Activated CD4-positive, alpha-beta T cell treated with anti-CD3 and anti-CD28 coated beads, Interleukin-2, amount 50 U/mL, for 16 hours (primary cell): ENCODE measurements around the gene QRFP.

Experiments used
- DNase-seq: peaks from one replicate; pipeline ENCODE4 v3.0.0-alpha.2; 2020

Gene QRFP

DNA sequence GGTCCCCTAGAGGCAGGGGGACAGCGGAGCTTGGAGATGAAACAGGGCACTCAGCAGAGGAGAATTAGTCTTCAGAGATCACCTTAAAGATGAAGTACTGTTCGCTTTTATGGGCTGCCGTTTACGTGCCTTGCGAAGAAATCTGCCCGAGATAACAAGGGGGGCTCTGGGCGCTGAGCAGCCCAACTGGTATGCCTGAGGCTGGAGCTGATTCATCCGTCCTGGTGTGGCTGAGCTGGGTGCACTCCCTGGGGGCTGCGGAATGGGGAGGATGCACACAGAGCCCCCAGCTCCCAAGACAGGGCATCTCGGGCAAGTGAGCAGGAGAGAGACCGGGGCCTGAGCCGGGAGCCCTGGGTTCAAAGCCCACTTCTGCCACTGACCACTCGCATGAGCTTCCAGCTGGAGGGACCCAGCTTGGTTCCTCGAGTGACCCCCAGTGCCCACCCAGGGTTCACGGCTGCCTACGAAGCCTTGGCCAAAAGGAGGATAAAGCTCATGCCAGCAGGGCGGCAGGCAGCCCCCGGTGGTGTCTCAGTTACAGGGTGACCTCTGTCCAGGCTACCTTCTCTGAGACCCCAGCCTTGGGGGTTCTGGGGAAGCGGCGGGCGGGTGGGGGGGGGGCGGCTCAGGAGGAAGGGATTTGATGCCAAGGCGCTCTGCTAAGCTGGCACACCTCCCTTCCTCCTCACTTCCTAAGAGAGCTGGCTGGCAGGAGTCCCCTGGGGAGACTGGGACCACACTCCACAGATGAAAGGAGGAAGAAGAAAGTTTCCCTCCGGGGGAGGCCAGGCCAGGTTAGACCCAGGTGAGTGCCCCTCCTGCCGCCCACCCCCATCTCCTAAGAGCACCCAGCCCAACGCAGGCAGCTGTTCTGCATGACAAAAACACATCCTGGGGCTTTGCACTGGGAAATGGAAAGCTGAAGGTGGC lies 36.8 kb upstream of the QRFP start:
- DNase-seq = no peak

DNA sequence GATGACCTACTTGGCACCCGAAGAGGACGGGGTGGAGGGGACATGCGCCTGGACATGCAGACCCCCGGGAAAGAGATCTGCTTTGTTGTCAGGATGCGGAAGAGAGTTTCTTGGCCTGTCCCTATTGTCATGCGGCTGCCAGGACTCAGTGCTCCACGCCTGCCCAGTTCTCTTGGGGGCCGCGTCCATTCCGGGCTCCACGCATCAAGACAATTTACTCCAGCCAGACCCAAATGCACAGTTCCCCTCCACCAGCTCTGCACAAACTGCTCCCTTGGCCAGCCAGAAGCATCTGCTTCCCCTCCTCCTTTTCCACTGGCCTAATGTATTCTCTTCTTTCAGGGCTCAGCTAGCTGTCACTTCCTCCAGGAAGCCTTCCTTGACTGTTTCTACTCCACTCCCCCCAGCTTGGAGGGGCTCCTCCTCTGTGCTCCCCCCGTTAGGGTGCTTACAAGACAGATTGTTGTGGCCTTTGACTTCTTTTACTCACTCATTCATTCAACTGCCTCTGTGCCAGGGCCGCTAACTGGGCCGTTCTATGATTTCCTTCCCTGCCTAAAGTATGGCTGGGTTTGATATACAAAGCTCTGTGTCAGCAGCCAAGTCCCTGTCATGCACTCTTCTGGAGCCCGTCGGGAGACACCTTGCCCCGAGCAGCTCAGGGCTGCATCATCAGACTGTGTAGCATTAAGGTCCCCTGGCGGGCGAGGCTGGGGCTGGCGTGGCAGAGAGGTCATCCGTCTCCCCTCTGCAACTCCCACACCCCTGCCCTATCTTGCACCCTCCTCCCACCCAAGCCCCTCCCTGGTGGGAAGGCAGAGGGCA lies 35.9 kb upstream of the QRFP start:
- no peak for DNase-seq

DNA sequence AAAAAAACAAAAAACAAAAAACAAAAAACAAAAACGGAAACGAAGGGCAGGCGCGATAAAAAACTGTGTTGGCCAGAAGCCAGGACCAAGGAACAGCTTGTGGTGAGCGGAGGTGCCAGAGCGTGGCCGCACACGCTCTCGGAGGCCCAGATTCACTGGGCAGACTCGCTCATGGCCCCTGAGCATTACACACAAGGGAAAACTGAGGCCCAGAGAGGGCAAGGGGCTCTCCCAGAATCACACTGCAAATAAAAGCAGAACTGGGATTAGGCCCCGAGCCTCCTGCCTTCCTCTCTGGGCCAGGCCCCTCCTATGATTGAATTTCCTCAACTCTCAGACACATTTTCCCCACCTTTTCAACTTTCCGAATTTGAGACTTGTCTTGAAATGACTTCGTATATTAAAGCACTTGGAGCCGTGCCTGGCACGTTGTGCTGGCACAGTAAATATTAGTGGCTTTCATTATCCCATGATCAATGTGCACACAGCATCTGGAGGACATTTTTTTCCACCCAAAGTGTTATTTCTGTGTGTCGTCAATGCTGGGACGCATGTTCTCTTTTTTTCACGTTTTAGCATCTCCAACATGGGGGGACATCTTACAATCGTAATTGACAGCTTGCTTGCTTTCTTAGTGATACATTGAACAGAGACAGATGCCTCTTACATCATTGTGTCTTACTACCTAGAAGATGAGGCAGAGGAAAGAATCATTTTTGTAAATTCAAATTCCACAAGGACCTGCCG lies 35.1 kb upstream of the QRFP start:
- DNase-seq = no peak

DNA sequence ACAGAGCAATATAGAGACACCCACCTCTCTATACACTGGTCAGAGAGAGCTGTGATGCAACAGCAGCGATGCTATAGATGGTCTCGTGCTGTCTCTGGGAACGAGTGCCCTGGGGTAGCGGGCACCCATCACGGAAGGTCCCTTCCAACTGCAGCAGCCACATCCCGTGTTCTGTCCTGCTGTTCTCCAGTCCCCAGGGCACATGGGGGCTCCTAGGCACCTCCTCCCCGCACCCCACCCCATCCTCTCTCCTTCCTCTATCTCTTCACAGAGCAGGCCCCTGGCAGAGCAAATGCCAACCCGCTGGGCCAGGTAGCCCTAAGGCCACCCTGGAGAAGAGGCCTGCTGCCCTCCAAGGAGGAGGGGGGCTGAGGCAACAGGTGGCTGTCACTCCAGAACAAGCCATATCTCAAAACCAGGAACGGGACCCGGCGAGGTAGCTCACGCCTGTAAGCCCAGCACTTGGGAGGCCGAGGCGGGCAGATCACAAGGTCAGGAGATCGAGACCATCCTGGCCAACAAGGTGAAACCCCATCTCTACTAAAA lies 34.3 kb upstream of the QRFP start:
- no peak for DNase-seq

DNA sequence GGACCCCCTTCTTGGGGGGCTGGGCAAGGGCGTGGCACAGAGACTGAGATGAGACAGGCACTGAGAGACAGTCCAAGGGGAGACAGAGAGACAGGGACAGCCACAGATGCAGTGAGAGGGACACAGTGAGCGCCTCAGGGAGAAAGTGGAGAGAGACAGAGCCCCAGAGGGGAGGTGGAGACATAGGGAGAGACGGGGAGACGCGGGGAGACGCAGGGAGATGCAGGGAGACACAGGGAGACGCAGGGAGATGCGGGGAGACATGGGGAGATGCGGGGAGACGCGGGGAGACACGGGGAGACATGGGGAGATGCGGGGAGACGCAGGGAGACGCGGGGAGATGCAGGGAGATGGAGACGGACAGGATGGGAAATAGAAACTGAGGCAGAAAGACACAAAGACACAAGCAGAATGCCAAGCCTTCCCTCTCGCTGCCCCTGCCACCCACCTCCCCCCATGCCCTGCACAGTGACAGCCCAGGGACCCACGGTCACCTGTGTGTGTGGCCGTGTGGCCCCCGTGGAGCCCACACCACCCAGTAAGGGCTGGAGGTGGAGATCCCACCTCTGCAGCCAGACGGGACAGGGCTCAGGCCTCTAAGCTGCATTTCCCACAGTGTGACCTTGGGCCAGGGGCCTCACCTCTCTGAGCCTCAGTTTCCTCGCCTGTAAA lies 33.7 kb upstream of the QRFP start:
- DNase-seq = no peak

DNA sequence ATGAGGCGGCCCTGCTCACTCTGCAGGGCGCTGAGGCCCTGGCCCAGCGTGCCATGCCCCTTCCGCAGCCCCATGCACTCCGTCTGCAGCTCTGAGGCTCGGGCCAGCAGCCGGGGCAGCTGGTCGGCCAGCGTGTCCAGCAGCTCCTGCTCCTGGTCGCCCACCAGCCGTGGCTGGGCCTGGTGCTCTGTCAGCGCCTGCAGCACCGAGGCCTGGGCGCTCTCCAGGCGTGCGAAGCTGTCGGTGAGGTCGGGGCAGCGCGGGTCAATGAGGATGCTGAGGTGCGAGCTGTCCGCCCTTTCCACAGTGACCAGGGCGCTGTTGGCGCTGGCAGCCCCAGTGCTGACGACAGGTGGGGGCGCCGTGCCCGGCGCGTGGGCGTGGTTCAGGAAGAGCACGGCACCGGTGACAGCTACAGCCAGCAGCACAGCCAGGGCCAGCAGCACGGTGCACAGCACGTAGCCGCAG lies 33.0 kb upstream of the QRFP start:
- no peak for DNase-seq

DNA sequence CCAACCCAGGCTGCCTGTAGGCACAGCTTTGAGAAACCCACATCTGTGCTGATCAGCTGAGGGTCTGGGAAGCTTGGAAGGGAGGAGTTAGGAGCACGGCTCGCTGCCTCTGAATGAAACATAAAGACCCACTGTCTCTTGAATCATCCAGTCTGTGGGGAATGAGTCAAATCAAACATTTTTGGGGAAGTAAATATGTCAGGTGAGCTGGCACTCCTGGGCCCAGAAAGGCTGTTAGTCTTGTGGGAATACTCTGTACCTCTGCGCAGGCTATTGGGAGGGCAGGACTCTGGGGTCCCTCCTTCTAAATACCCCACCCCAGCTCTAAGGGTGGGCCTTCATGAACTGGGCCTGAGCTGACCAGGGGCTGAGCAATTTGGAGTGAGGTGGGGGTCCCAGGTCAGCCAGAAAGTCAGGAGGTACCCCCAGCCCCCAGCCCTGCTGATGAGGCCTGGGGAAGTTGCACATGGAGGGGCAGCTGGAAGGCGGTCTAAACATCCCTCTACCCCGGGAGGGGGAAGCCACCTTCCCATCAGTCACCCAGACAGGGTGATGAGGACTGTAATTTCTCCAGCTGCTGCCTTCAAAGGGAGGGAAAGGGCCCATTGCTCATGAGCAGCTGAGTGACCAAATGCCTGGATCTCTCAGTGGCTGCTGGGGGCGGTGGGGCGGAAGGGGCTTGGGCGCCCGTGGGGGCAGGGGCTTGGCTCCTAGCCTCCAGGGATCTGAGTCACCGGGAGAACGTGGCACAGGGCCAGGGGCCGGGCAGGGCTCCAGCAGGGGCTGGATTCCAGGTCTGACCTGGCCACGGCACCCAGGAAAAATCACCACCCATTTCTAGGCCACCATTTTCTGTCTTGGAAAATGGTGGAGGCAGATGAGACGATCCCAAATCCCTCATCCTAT lies 31.6 kb upstream of the QRFP start:
- no peak for DNase-seq

DNA sequence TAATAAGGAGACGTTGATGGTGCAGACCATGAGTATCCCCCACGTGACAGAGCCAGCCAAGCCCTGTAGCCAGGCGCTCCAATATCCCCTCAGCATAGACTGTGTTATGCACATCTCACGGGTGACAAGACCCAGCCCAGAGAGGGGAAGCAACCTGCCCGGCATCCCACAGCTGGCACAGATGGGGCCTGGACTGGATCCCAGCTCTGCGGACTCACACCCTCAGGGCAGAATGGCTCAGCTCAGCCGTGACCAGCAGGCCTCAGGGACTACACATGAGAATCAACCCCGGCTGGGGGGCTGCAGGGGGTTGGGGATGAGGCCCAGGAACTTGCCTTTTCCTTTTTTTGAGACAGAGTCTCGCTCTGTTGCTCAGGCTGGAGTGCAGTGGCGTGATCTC lies 30.7 kb upstream of the QRFP start:
- DNase-seq = no peak

DNA sequence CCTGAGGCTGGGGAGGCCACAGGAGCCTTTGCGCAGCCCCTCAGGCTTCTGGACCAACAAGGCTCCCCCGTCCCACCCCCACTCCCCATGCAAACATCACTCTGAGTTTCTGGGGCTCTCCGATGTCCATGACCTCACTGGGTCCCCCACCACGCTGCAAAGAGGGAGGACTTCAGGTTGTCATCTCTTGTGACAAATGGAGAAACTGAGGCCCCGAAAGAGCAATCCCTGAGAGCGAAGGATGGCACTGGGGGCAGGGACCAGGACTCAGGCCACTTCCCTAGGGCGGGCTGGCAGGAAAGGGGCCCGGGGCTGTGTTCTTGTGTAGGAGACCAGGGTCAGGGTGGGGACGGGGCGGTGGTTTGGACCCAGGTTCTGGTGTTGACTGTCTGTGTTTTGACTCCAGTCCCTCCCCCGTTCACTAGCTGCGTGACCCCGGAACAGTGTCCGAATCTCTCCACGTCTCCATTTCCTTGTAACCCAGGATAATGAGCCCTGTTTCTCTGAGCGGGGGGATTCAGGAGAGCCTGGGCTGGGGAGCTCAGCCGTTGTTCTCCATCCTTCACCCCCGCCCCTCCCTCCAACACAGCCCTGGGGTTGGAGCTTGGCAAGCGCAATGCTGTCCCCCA lies 28.6 kb upstream of the QRFP start:
- DNase-seq = no peak

DNA sequence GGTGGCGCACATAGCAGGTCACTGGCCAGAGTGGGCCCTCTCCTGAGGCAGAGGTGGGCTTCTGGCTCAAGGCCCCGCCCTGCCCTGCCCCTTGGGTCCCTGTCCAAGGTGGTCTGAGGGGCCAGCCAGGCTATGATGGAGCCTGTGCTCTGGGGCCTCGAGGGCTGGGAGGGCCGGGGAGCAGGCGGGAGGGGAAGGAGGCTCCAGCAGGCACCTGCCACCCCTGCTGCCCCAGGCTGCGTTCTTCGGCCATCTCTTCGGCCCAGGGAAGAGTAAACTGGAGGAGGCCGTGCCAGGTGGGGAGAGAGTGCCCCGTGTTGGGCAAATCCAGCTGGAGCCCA lies 27.8 kb upstream of the QRFP start:
- DNase-seq = no peak

DNA sequence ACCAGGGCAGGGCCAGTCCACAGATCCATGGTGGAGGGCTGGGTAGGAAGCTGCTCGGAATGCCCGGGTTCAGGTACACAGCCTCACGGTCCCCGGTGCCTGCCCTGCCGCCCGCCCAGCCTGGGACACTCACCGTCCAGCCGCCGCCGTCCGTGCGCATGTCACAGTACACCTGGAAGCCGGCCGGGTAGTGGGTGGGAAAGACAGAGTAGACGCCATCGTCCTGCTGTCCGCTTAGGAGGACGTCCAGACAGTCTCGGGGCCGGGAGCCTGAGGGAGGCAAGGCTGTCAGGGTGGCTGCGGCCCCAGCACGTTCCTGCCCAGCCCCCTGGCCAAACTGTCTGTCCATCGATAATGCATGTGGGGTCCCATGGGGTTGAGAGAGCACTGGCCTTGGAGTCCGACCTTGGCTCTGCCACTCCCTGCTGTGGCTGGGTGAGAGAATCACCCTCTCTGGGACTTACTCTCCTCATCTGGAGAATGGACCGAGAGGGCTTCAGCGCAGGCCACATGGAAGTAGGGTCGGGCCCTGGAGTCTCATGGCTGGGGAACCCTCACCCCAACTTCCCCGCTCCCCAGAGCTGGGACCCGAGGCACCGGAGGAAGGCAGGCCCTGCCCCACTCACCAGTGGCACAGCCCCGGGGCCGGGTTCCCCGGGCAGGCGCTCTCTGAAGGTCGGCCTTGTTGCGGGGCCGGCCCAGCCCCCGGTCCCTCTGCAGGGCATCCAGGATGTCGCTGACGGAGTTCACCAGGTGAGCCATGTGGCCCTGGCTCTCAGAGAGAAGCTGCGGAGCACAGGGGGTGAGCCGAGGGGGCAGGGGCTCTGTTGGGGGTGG lies 27.2 kb upstream of the QRFP start:
- DNase-seq = no peak

DNA sequence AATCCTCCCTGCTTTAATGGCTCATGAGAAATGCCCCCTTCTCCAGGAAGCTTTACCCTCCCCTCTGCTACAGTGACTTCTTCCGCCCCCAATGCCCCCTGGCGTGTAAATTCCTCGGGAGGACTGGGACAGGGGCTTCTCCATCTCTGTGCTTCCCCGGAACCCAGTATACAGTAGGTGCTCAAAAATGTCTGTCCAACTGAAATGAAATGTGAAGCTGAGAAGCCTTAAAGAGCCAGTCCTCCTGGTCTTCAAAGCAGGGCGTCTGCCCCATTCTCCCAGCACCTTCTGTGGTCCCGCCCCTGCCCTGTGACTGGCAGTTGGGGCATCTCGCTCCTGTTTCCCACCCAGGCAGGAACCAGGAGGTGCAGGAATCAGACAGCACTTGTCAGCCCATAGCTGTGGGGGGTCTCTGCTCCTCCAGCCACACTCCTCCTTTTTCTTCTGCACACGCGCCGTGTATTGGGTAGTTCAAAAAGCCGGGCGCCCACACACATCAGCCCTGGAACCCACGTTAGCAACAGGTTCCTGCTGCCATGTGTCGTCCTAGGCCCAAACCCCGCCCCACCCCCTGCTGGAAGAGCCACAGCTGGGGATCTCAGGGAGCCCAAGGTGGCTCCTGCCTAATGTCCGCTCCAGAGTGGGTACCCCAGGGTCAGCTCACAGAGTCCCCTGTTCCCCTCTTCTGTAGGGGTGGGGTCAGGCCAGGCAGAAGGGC lies 26.4 kb upstream of the QRFP start:
- DNase-seq = no peak

DNA sequence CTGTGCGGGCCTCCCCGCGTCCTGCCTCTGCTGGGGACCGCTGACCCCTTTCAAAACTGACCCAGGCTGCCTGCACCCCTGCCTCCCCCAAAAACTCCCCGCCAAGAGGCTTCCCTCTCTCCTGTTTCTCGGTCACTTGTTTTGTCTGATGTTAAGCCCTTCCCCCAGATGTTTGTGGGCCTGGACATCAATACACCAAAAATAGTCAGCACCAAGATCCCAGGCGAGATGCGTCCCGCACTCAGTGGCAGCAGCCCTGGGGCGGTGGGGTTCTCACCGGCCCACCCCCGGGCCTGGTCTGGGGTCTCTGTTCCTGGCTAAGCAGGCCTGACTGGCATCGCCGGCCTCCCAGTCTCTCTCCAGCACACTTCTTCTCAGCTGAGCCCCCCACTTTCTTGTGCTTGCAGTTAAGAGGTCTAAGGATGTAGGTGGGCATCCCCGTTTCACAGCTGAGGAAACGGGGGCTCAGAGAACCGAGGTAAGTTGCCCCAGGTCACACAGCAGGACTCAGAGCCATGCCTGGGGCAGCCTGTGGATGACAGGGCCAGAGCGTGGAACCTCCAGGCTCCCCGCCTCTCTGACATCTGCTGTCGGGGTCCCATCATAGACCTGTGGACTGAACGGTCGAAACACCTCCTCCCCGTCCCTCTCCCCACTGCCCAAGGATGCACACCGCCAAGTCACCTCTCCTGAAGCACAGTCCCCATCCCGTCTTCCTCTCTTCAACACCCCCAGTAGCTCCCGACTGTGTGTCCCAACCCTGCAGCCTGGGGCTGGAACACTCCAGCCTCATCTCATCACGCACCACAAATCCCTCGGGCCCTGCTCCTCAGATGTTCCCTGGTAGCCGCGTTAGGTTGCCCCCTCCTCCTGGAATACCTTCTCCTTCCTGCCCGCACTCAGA lies 25.6 kb upstream of the QRFP start:
- DNase-seq = no peak

DNA sequence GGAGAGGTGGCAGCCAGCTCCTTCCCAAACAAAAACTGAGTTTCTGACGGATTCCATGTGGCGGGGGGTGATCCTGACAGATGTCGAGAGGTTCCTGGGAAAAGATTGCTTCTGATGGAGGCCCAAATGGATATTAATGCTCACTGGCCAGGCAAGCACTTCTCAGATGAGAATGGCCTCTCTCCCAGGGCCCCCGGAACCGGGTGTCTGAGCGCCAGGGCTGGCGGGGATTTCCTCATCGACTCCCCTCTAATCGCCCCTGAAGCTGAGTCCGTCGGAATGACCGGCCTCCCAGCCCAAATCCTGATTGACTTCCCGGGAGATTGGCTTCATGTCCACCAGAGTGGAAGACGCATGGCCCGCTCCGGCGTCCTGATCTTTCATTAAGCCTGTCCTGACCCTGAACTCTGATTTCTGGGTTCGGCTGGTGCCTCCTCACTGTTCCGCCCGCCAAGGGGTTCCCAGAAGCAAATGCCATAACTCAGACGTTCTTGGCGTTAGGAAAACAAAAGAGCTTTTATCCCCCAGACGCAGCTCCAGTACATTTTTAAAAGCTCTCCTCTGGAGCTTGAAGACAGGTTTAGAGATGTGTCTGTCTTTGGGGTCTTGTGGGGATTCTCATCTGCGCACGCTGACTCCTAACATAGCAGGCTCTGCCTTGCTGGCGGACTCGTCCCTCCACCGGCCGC lies 24.8 kb upstream of the QRFP start:
- no peak for DNase-seq

DNA sequence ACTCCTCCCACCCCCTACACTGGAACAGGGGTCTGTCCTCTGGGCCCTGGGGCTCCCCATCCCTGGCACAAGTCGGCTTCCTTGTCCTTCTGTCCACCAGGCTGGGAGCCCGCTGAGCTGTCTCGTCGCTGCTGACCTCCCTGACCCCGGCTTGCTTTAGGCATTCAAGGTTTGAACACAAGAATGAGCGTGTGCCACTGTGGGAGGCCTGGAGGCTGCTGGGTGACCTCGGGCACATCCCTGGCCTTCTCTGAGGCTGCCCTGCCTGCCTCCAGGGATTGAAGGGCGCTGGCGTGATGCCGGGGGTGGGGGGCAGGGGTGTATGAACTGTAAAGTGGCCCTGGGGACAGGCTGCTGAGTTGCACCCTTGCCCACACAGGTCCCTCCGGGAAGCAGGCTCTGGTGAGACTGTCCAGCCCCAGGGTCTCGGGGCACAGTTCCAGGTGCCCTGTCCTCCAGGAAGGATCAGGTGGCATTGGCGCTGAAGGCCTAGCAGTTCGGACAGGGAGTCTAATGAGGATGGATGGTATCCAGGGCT lies 24.2 kb upstream of the QRFP start:
- no peak for DNase-seq

DNA sequence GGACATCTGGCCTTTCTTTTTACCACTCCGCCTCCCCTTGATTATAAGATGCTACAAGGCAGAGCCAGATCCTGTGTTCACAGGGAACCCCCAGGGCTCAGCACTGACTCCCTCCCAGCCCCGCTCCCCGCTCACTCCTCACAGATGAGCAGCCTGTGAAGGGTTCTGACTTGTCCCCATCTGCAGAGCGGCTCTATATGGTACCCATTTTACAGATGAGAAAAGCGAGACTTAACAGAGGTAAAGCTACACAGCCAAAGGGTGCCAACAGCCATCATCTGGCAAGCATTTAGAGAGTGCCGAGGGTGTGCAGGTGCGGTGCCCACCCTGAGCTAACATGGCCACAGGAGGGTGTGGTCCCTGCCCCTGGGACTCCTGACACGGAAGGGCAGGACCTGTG lies 23.6 kb upstream of the QRFP start:
- DNase-seq = no peak

DNA sequence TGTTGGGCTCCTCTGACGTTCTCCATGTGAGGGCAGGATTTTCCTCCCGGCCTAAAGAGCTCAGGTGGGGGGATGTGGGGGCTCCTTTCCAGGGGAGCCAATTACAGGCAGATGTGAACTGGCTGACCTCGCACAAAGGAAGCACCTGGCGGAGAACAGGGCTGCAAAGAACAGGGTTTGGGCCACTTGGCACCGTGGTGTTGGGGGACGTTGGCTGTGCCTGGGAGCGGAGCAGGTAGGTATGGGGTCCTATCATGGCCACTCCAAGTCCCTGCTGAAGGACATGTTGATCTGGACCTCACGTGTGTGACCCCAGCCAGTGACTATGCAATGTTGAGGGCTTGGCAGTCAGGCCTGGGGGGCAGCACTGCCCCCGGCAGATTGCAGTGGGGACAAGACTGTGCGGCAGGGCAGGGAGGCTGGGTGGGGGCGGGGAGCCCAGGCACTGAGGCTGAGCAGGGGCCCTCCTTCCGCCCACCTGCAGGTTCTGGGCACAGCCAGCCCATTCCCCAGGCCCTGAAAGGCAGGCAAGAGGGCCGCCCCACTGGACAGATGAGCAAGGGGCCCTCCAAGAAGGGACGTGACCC lies 23.0 kb upstream of the QRFP start:
- DNase-seq = no peak
